ENCODE data around the gene CDK10. TPM values are rescaled to one million over a fixed set of nuclear protein-coding genes. Genes with fewer than 3 reads are reported as not detected.

The CDK10 gene
- total RNA-seq, 1 donor from 2014 or later, result 26.7 TPM

GRCh38 chr16:89642574-89642973, 43.9 kb upstream of the CDK10 start:
- TF ChIP-seq CTCF (IDR thresholded peaks at IDR 0.05; ENCODE audit: borderline replicate concordance), result no peak
- intact Hi-C loops (cut with micrococcal nuclease), result no loop called here
- H3K27ac ChIP-seq (replicated peaks), result no peak overlapping the region
- no peak overlapping the region for H3K4me3 ChIP-seq
- no peaks in the 10 kb centered on the region for H3K27me3 ChIP-seq (ENCODE audit: low read depth)
- no peaks in the 10 kb centered on the region for H3K9me3 ChIP-seq (replicated peaks)
- peaks cover 21% of the 10 kb centered on the region for H3K4me1 ChIP-seq
- DNase-seq, result no peak
- peaks cover 31% of the 10 kb centered on the region for H3K36me3 ChIP-seq

- no peaks in the 10 kb centered on the region for H3K27me3 ChIP-seq (ENCODE audit: low read depth)
- H3K27ac ChIP-seq (replicated peaks), result no peak overlapping the region
- DNase-seq, result no peak
- H3K36me3 ChIP-seq, result peaks cover 34% of the 10 kb centered on the region
- no peak for TF ChIP-seq CTCF (IDR thresholded peaks at IDR 0.05; ENCODE audit: borderline replicate concordance)
- peaks cover 21% of the 10 kb centered on the region for H3K4me1 ChIP-seq
- H3K9me3 ChIP-seq (replicated peaks), result no peaks in the 10 kb centered on the region
- H3K4me3 ChIP-seq, result no peak overlapping the region
- intact Hi-C loops (cut with micrococcal nuclease), result no loop called here
Observed at GRCh38 chr16:89643769-89644300, 42.7 kb upstream of the CDK10 start.

- no peak for DNase-seq
- no peak overlapping the region for H3K4me3 ChIP-seq
- H3K27ac ChIP-seq (replicated peaks), result no peak overlapping the region
- intact Hi-C loops (cut with micrococcal nuclease), result no loop called here
- TF ChIP-seq CTCF (IDR thresholded peaks at IDR 0.05; ENCODE audit: borderline replicate concordance), result no peak
- H3K4me1 ChIP-seq, result peaks cover 20% of the 10 kb centered on the region
- H3K36me3 ChIP-seq, result peaks cover 40% of the 10 kb centered on the region
- no peaks in the 10 kb centered on the region for H3K27me3 ChIP-seq (ENCODE audit: low read depth)
- H3K9me3 ChIP-seq (replicated peaks), result no peaks in the 10 kb centered on the region
Observed at GRCh38 chr16:89645122-89645521, 41.4 kb upstream of the CDK10 start.

- Histone ChIP-seq H3K4me1 (peaks cover 9% of the 10 kb centered on the region), H3K27me3 (ENCODE audit: low read depth) (no peaks in the 10 kb centered on the region), H3K4me3 (no peak overlapping the region), H3K27ac (replicated peaks) (no peak overlapping the region), H3K9me3 (replicated peaks) (no peaks in the 10 kb centered on the region), H3K36me3 (peaks cover 50% of the 10 kb centered on the region)
- DNase-seq, result no peak
- intact Hi-C loops (cut with micrococcal nuclease), result no loop called here
- TF ChIP-seq CTCF (IDR thresholded peaks at IDR 0.05; ENCODE audit: borderline replicate concordance), result no peak
Observed at GRCh38 chr16:89646270-89646669, 40.2 kb upstream of the CDK10 start.

- no peak for TF ChIP-seq CTCF (IDR thresholded peaks at IDR 0.05; ENCODE audit: borderline replicate concordance)
- intact Hi-C loops (cut with micrococcal nuclease), result no loop called here
- H3K36me3 ChIP-seq, result peaks cover 57% of the 10 kb centered on the region
Observed at GRCh38 chr16:89646906-89647305, 39.6 kb upstream of the CDK10 start.

More at GRCh38 chr16:89646906-89647305, 39.6 kb upstream of the CDK10 start:
- Histone ChIP-seq H3K27me3 (ENCODE audit: low read depth) (no peaks in the 10 kb centered on the region), H3K9me3 (replicated peaks) (no peaks in the 10 kb centered on the region), H3K4me1 (peaks cover 2% of the 10 kb centered on the region), H3K27ac (replicated peaks) (no peak overlapping the region), H3K4me3 (no peak overlapping the region)
- DNase-seq, result no peak
